SK-N-MC (cell line): Measurements from ENCODE around the gene SYCE3.

Source experiments
- EZH2 ChIP-seq: fragments of 200-600 bp; sonication (generic); IDR thresholded peaks from one replicate; pipeline ENCODE4 v1.6.1; 2017; ENCODE audit warnings: antibody characterized with exemption
- FOXP2 ChIP-seq: optimal IDR thresholded peaks from 2 replicates; pipeline ENCODE3; 2011; ENCODE audit warnings: mild to moderate bottlenecking, moderate library complexity; ENCODE audit not compliant: insufficient read depth; ENCODE audit errors: extremely low read length, control extremely low read depth
- POLR2AphosphoS5 ChIP-seq: IDR thresholded peaks from 2 replicates; pipeline ENCODE4 v1.6.1; 2012; ENCODE audit warnings: mild to moderate bottlenecking, low read depth, low read length, borderline replicate concordance

- TF ChIP-seq POLR2AphosphoS5 (no peak), EZH2 (no peak), FOXP2 (no peak)
Measured at GRCh38 chr22:50535113-50535512, 27.6 kb downstream of the SYCE3 start.
